Measurements from ENCODE around the gene ATL2.
"Not testable (repeated sequence)": the region's sequence is repeated elsewhere in the genome, so short reads cannot be mapped to it uniquely, and the experiment has no call there.

Gene ATL2

GRCh38 chr2:38294597-38294996 is 82.5 kb downstream of the ATL2 start:
- no peak for DNase-seq (ENCODE audit: low read depth)
- no peak overlapping the region for H3K4me3 ChIP-seq (ENCODE audit: control insufficient read depth, low read depth, low read length)
- no peak for TF ChIP-seq CTCF (conservative IDR thresholded peaks at IDR 0.05; ENCODE audit: control insufficient read depth, insufficient read depth, low read depth, low read length)

- no peak for DNase-seq (ENCODE audit: low read depth)
- no peak for TF ChIP-seq CTCF (conservative IDR thresholded peaks at IDR 0.05; ENCODE audit: control insufficient read depth, insufficient read depth, low read depth, low read length)
- no peak overlapping the region for H3K4me3 ChIP-seq (ENCODE audit: control insufficient read depth, low read depth, low read length)
Measured at GRCh38 chr2:38293152-38293865, 83.8 kb downstream of the ATL2 start.

- no peak for DNase-seq (ENCODE audit: low read depth)
- H3K4me3 ChIP-seq (ENCODE audit: control insufficient read depth, low read depth, low read length), result no peak overlapping the region
- no peak for TF ChIP-seq CTCF (conservative IDR thresholded peaks at IDR 0.05; ENCODE audit: control insufficient read depth, insufficient read depth, low read depth, low read length)
Measured at GRCh38 chr2:38290332-38290731, 86.7 kb downstream of the ATL2 start.

GRCh38 chr2:38284971-38285370 is 92.1 kb downstream of the ATL2 start:
- DNase-seq (ENCODE audit: low read depth), result no peak
- TF ChIP-seq CTCF (conservative IDR thresholded peaks at IDR 0.05; ENCODE audit: control insufficient read depth, insufficient read depth, low read depth, low read length), result no peak

GRCh38 chr2:38281095-38281742 is 95.9 kb downstream of the ATL2 start:
- DNase-seq (ENCODE audit: low read depth), result no peak
- no peak overlapping the region for H3K4me3 ChIP-seq (ENCODE audit: control insufficient read depth, low read depth, low read length)
- TF ChIP-seq CTCF (conservative IDR thresholded peaks at IDR 0.05; ENCODE audit: control insufficient read depth, insufficient read depth, low read depth, low read length), result no peak

More at GRCh38 chr2:38284971-38285370, 92.1 kb downstream of the ATL2 start:
- no peak overlapping the region for H3K4me3 ChIP-seq (ENCODE audit: control insufficient read depth, low read depth, low read length)

GRCh38 chr2:38279201-38279600 is 97.9 kb downstream of the ATL2 start:
- no peak overlapping the region for H3K4me3 ChIP-seq (ENCODE audit: control insufficient read depth, low read depth, low read length)
- no peak for DNase-seq (ENCODE audit: low read depth)
- TF ChIP-seq CTCF (conservative IDR thresholded peaks at IDR 0.05; ENCODE audit: control insufficient read depth, insufficient read depth, low read depth, low read length), result no peak

- not testable (repeated sequence) for DNase-seq (ENCODE audit: low read depth)
Measured at GRCh38 chr2:38278117-38278438, 99.0 kb downstream of the ATL2 start.

More at GRCh38 chr2:38278117-38278438, 99.0 kb downstream of the ATL2 start:
- not testable (repeated sequence) for H3K4me3 ChIP-seq (ENCODE audit: control insufficient read depth, low read depth, low read length)

All from fibroblast of mammary gland (primary cell).